ENCODE measurements around the gene CFH. TPM values are rescaled to one million over a fixed set of nuclear protein-coding genes. Genes with fewer than 3 reads are reported as not detected.

Gene CFH
- total and polyA plus RNA-seq, 9 of the 15 experiments (the other 6 are each of a cell fraction or from before 2014, with no cell fraction given) = 31.6 to 107 (median 48.3) TPM

GRCh38 chr1:196611873-196612272 is 40.0 kb upstream of the CFH start (continued):
- TF ChIP-seq, protein P1, sequence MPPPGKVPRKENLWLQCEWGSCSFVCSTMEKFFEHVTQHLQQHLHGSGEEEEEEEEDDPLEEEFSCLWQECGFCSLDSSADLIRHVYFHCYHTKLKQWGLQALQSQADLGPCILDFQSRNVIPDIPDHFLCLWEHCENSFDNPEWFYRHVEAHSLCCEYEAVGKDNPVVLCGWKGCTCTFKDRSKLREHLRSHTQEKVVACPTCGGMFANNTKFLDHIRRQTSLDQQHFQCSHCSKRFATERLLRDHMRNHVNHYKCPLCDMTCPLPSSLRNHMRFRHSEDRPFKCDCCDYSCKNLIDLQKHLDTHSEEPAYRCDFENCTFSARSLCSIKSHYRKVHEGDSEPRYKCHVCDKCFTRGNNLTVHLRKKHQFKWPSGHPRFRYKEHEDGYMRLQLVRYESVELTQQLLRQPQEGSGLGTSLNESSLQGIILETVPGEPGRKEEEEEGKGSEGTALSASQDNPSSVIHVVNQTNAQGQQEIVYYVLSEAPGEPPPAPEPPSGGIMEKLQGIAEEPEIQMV (tag; conservative IDR thresholded peaks at IDR 0.05; ENCODE audit: low read depth) = no peak
- TF ChIP-seq, protein P2, sequence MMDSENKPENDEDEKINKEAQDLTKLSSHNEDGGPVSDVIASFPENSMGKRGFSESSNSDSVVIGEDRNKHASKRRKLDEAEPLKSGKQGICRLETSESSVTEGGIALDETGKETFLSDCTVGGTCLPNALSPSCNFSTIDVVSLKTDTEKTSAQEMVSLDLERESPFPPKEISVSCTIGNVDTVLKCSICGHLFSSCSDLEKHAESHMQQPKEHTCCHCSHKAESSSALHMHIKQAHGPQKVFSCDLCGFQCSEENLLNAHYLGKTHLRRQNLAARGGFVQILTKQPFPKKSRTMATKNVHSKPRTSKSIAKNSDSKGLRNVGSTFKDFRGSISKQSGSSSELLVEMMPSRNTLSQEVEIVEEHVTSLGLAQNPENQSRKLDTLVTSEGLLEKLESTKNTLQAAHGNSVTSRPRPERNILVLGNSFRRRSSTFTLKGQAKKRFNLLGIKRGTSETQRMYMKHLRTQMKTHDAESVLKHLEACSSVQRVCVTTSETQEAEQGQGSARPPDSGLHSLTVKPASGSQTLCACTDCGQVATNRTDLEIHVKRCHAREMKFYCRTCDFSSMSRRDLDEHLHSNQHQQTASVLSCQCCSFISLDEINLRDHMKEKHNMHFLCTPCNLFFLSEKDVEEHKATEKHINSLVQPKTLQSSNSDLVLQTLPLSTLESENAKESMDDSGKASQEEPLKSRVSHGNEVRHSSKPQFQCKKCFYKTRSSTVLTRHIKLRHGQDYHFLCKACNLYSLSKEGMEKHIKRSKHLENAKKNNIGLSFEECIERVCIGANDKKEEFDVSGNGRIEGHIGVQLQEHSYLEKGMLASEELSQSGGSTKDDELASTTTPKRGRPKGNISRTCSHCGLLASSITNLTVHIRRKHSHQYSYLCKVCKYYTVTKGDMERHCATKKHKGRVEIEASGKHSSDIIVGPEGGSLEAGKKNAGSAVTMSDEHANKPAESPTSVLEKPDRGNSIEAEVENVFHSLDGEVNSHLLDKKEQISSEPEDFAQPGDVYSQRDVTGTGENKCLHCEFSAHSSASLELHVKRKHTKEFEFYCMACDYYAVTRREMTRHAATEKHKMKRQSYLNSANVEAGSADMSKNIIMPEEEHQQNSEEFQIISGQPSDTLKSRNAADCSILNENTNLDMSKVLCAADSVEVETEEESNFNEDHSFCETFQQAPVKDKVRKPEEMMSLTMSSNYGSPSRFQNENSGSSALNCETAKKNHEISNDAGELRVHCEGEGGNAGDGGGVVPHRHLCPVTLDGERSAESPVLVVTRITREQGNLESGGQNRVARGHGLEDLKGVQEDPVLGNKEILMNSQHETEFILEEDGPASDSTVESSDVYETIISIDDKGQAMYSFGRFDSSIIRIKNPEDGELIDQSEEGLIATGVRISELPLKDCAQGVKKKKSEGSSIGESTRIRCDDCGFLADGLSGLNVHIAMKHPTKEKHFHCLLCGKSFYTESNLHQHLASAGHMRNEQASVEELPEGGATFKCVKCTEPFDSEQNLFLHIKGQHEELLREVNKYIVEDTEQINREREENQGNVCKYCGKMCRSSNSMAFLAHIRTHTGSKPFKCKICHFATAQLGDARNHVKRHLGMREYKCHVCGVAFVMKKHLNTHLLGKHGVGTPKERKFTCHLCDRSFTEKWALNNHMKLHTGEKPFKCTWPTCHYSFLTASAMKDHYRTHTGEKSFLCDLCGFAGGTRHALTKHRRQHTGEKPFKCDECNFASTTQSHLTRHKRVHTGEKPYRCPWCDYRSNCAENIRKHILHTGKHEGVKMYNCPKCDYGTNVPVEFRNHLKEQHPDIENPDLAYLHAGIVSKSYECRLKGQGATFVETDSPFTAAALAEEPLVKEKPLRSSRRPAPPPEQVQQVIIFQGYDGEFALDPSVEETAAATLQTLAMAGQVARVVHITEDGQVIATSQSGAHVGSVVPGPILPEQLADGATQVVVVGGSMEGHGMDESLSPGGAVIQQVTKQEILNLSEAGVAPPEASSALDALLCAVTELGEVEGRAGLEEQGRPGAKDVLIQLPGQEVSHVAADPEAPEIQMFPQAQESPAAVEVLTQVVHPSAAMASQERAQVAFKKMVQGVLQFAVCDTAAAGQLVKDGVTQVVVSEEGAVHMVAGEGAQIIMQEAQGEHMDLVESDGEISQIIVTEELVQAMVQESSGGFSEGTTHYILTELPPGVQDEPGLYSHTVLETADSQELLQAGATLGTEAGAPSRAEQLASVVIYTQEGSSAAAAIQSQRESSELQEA (IDR thresholded peaks at IDR 0.05; ENCODE audit: low read depth) = no peak
- TF ChIP-seq ZNF592 (IDR thresholded peaks at IDR 0.05) (no peak), RBM22 (IDR thresholded peaks at IDR 0.05; ENCODE audit: low read depth, low read length, poor library complexity, severe bottlenecking) (no peak), MCM7 (IDR thresholded peaks at IDR 0.05) (no peak), ZNF512 (tag; IDR thresholded peaks at IDR 0.05) (no peak), KLF10 (CRISPR knock-in tag; IDR thresholded peaks at IDR 0.05) (no peak), RB1 (IDR thresholded peaks at IDR 0.05; ENCODE audit: low read depth) (no peak), ZNF584 (CRISPR knock-in tag; IDR thresholded peaks at IDR 0.05; ENCODE audit: low read depth) (no peak), KDM1A (IDR thresholded peaks at IDR 0.05) (no peak), PHB (CRISPR knock-in tag; IDR thresholded peaks at IDR 0.05) (no peak)
- TF ChIP-seq, protein P3, sequence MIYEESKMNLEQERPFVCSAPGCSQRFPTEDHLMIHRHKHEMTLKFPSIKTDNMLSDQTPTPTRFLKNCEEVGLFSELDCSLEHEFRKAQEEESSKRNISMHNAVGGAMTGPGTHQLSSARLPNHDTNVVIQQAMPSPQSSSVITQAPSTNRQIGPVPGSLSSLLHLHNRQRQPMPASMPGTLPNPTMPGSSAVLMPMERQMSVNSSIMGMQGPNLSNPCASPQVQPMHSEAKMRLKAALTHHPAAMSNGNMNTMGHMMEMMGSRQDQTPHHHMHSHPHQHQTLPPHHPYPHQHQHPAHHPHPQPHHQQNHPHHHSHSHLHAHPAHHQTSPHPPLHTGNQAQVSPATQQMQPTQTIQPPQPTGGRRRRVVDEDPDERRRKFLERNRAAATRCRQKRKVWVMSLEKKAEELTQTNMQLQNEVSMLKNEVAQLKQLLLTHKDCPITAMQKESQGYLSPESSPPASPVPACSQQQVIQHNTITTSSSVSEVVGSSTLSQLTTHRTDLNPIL (CRISPR knock-in tag; IDR thresholded peaks at IDR 0.05) = no peak

All from K562 (cell line).